GM23338 (cell line): ENCODE results near the gene AAGAB. TPM values are rescaled to one million over a fixed set of nuclear protein-coding genes. Genes with fewer than 3 reads are reported as not detected.

Source experiments
- ATAC-seq: fragments of 200-7000 bp; cut with Tn5 transposase; 3 replicates; pipeline ENCODE4 v1.9.1; 2020
- DNase-seq: peaks from one replicate; pipeline ENCODE4 v3.0.0-alpha.2; 2015; ENCODE audit warnings: low spot score
- H2AFZ ChIP-seq: fragments of 200-600 bp; sonication (generic); 2 replicates; pipeline ENCODE4 v1.8.0; 2016; ENCODE audit warnings: antibody characterized with exemption, mild to moderate bottlenecking, moderate library complexity
- H3F3A ChIP-seq: fragments of 200-600 bp; sonication (generic); replicated peaks from 2 replicates; pipeline ENCODE4 v1.8.0; 2017; ENCODE audit warnings: antibody characterized with exemption, mixed run types, low read depth
- H3K27ac ChIP-seq: fragments of 200-600 bp; sonication (generic); 2 replicates; pipeline ENCODE4 v1.6.1; 2016; ENCODE audit warnings: low read depth
- H3K27me3 ChIP-seq: fragments of 200-600 bp; sonication (generic); 2 replicates; pipeline ENCODE4 v1.8.0; 2016; ENCODE audit warnings: mild to moderate bottlenecking, mixed run types, moderate library complexity; ENCODE audit not compliant: insufficient read depth
- H3K36me3 ChIP-seq: fragments of 200-600 bp; sonication (generic); 2 replicates; pipeline ENCODE4 v1.8.0; 2016; ENCODE audit warnings: mild to moderate bottlenecking; ENCODE audit not compliant: insufficient read depth
- H3K4me1 ChIP-seq: fragments of 200-600 bp; sonication (generic); 2 replicates; pipeline ENCODE4 v1.8.0; 2016; ENCODE audit warnings: mild to moderate bottlenecking, moderate library complexity; ENCODE audit not compliant: insufficient read depth
- H3K4me2 ChIP-seq: fragments of 200-600 bp; sonication (generic); 2 replicates; pipeline ENCODE4 v1.7.1; 2017; ENCODE audit warnings: mixed run types
- H3K4me3 ChIP-seq: fragments of 200-600 bp; sonication (generic); 2 replicates; pipeline ENCODE4 v1.6.1; 2016; ENCODE audit warnings: mixed run types
- H3K79me2 ChIP-seq: fragments of 200-600 bp; sonication (generic); replicated peaks from 2 replicates; pipeline ENCODE4 v1.8.0; 2017; ENCODE audit warnings: mild to moderate bottlenecking; ENCODE audit not compliant: insufficient read depth
- H3K9me2 ChIP-seq: fragments of 200-600 bp; sonication (generic); 2 replicates; pipeline ENCODE4 v1.8.0; 2017; ENCODE audit not compliant: insufficient read depth
- H4K20me1 ChIP-seq: fragments of 200-600 bp; sonication (generic); replicated peaks from 2 replicates; pipeline ENCODE4 v1.8.0; 2017; ENCODE audit warnings: mild to moderate bottlenecking; ENCODE audit not compliant: insufficient read depth
- H3K27ac Mint-ChIP-seq: 2 replicates; pipeline ENCODE4 v1.8.0; 2020; ENCODE audit warnings: inconsistent platforms, mild to moderate bottlenecking, moderate library complexity, mixed read lengths
- H3K27me3 Mint-ChIP-seq: 3 replicates; pipeline ENCODE4 v1.8.0; 2022; ENCODE audit warnings: low read depth, mild to moderate bottlenecking, moderate library complexity, mixed read lengths, inconsistent platforms; ENCODE audit not compliant: insufficient read depth, poor library complexity
- H3K36me3 Mint-ChIP-seq: 3 replicates; pipeline ENCODE4 v1.8.0; 2021; ENCODE audit warnings: low read depth, mild to moderate bottlenecking, inconsistent platforms, moderate library complexity, mixed read lengths
- H3K4me1 Mint-ChIP-seq: 3 replicates; pipeline ENCODE4 v1.8.0; 2020; ENCODE audit warnings: mild to moderate bottlenecking, inconsistent platforms, mixed read lengths
- H3K4me3 Mint-ChIP-seq: 3 replicates; pipeline ENCODE4 v1.8.0; 2021; ENCODE audit warnings: moderate library complexity, mild to moderate bottlenecking, inconsistent platforms, mixed read lengths
- H3K9me3 Mint-ChIP-seq: 3 replicates; pipeline ENCODE4 v1.8.0; 2020; ENCODE audit warnings: moderate library complexity, mild to moderate bottlenecking, inconsistent platforms, mixed read lengths
- CREB1 ChIP-seq: fragments of 250-450 bp; sonication (Bioruptor Pico); IDR thresholded peaks from 2 replicates; pipeline ENCODE4 v1.5.0; 2020; ENCODE audit warnings: low read depth, mild to moderate bottlenecking, moderate library complexity
- NANOG ChIP-seq: IDR thresholded peaks from 2 replicates; pipeline ENCODE4 v1.6.1; 2016; ENCODE audit warnings: antibody characterized with exemption, borderline replicate concordance
- POLR2AphosphoS5 ChIP-seq: IDR thresholded peaks from 2 replicates; pipeline ENCODE4 v1.6.1; 2016; ENCODE audit warnings: antibody characterized with exemption, low read depth
- ZNF114 ChIP-seq: fragments of 250-450 bp; sonication (Bioruptor Pico); IDR thresholded peaks from 2 replicates; pipeline ENCODE4 v1.5.0; 2020; ENCODE audit warnings: mild to moderate bottlenecking, moderate library complexity
- ZNF331 ChIP-seq: fragments of 250-450 bp; sonication (Bioruptor Pico); IDR thresholded peaks from 2 replicates; pipeline ENCODE4 v1.5.0; 2020; ENCODE audit warnings: low read depth, mild to moderate bottlenecking, moderate library complexity
- polyA plus RNA-seq: library from polyadenylated mRNA; unstranded; fragments of >200 nt; fragmentation: Nextera tagmentation; extraction: Ambion mirVana; gene quantifications from 2 replicates; pipeline ENCODE4 v1.2.1, GENCODE V29; 2016
- total RNA-seq: library from RNA; depleted of rRNA; stranded (reverse); fragments of >200 nt; shearing (Covaris generic); gene quantifications from 2 replicates; pipeline ENCODE4 v1.2.3, GENCODE V29; 2014
- TF ChIP-seq, protein P1 (sequence below): fragments of 250-450 bp; sonication (Bioruptor Pico); IDR thresholded peaks from 2 replicates; pipeline ENCODE4 v1.5.0; 2020; ENCODE audit warnings: mild to moderate bottlenecking, moderate library complexity
- TF ChIP-seq, protein P2 (sequence below): IDR thresholded peaks from 2 replicates; pipeline ENCODE4 v1.6.1; 2016; ENCODE audit warnings: antibody characterized with exemption

AAGAB gene
- total and polyA plus RNA-seq, 2 experiments from 2014 or later = 20.8 to 42.8 TPM

DNA sequence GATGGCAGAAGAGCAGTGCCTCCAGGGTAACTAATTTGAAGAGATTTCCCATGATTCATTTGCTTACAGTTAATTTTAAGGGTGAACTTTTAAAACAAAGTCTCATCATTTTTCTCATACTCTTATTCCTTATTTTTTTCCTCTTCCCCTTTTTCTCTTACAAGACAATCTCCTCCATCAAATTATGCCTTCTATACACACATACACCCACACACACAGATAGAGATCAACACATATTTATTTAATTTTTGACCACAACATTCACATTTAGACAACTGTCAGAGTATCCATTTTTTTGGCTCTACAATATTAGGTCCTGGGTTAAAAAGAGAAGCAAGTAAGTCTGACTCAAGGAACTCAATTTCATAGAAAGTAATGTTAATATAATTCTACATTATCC is 37.6 kb downstream of the AAGAB start (continued):
- TF ChIP-seq, protein P1, sequence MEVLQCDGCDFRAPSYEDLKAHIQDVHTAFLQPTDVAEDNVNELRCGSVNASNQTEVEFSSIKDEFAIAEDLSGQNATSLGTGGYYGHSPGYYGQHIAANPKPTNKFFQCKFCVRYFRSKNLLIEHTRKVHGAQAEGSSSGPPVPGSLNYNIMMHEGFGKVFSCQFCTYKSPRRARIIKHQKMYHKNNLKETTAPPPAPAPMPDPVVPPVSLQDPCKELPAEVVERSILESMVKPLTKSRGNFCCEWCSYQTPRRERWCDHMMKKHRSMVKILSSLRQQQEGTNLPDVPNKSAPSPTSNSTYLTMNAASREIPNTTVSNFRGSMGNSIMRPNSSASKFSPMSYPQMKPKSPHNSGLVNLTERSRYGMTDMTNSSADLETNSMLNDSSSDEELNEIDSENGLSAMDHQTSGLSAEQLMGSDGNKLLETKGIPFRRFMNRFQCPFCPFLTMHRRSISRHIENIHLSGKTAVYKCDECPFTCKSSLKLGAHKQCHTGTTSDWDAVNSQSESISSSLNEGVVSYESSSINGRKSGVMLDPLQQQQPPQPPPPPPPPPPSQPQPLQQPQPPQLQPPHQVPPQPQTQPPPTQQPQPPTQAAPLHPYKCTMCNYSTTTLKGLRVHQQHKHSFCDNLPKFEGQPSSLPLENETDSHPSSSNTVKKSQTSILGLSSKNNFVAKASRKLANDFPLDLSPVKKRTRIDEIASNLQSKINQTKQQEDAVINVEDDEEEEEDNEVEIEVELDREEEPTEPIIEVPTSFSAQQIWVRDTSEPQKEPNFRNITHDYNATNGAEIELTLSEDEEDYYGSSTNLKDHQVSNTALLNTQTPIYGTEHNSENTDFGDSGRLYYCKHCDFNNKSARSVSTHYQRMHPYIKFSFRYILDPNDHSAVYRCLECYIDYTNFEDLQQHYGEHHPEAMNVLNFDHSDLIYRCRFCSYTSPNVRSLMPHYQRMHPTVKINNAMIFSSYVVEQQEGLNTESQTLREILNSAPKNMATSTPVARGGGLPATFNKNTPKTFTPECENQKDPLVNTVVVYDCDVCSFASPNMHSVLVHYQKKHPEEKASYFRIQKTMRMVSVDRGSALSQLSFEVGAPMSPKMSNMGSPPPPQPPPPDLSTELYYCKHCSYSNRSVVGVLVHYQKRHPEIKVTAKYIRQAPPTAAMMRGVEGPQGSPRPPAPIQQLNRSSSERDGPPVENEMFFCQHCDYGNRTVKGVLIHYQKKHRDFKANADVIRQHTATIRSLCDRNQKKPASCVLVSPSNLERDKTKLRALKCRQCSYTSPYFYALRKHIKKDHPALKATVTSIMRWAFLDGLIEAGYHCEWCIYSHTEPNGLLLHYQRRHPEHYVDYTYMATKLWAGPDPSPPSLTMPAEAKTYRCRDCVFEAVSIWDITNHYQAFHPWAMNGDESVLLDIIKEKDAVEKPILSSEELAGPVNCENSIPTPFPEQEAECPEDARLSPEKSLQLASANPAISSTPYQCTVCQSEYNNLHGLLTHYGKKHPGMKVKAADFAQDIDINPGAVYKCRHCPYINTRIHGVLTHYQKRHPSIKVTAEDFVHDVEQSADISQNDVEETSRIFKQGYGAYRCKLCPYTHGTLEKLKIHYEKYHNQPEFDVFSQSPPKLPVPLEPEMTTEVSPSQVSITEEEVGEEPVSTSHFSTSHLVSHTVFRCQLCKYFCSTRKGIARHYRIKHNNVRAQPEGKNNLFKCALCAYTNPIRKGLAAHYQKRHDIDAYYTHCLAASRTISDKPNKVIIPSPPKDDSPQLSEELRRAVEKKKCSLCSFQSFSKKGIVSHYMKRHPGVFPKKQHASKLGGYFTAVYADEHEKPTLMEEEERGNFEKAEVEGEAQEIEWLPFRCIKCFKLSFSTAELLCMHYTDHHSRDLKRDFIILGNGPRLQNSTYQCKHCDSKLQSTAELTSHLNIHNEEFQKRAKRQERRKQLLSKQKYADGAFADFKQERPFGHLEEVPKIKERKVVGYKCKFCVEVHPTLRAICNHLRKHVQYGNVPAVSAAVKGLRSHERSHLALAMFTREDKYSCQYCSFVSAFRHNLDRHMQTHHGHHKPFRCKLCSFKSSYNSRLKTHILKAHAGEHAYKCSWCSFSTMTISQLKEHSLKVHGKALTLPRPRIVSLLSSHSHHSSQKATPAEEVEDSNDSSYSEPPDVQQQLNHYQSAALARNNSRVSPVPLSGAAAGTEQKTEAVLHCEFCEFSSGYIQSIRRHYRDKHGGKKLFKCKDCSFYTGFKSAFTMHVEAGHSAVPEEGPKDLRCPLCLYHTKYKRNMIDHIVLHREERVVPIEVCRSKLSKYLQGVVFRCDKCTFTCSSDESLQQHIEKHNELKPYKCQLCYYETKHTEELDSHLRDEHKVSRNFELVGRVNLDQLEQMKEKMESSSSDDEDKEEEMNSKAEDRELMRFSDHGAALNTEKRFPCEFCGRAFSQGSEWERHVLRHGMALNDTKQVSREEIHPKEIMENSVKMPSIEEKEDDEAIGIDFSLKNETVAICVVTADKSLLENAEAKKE (CRISPR knock-in tag) = no peak
- TF ChIP-seq NANOG (no peak), POLR2AphosphoS5 (no peak), ZNF331 (CRISPR knock-in tag) (no peak), ZNF114 (CRISPR knock-in tag) (no peak), CREB1 (CRISPR knock-in tag) (no peak)
- TF ChIP-seq, protein P2, sequence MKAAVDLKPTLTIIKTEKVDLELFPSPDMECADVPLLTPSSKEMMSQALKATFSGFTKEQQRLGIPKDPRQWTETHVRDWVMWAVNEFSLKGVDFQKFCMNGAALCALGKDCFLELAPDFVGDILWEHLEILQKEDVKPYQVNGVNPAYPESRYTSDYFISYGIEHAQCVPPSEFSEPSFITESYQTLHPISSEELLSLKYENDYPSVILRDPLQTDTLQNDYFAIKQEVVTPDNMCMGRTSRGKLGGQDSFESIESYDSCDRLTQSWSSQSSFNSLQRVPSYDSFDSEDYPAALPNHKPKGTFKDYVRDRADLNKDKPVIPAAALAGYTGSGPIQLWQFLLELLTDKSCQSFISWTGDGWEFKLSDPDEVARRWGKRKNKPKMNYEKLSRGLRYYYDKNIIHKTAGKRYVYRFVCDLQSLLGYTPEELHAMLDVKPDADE = no peak

DNA sequence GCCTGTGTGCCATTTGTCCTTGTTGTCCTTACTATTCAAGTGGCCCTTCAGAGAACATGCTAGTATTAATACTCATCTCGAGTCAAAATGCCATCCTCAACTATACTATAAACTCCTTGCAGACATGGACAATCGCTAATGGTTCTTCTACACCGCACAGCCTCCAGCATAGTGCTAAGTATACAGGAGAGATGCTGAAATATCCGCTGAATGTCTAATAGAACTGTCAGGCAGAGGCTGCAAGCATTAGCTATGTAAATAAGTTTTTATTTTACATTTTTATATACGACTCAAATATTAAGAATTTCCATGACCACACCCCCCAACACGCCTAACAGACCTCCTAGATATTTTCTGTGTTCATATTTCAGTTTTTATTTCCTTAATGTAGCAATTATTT is 39.4 kb downstream of the AAGAB start:
- no peaks in the 10 kb centered on the region; the same call in 1 of the 2 replicates for H4K20me1 ChIP-seq
- no peaks in the 10 kb centered on the region for H3F3A ChIP-seq
- H3K4me1 Mint-ChIP-seq = no peaks in the 10 kb centered on the region
- H3K79me2 ChIP-seq = no peaks in the 10 kb centered on the region
- no peak overlapping the region for H3K27ac ChIP-seq
- no peaks in the 10 kb centered on the region for H3K27me3 ChIP-seq
- ATAC-seq = no peak
- H3K4me3 ChIP-seq = no peak overlapping the region
- no peak for TF ChIP-seq ZNF114 (CRISPR knock-in tag)
- TF ChIP-seq, protein P1 (CRISPR knock-in tag) = no peak
- TF ChIP-seq CREB1 (CRISPR knock-in tag) = no peak
- no peak for TF ChIP-seq ZNF331 (CRISPR knock-in tag)
- no peak overlapping the region for H3K27ac Mint-ChIP-seq
- no peak overlapping the region for H3K4me3 Mint-ChIP-seq
- DNase-seq = no peak
- no peak overlapping the region for H2AFZ ChIP-seq
- no peaks in the 10 kb centered on the region for H3K9me3 Mint-ChIP-seq
- no peaks in the 10 kb centered on the region; the same call in 2 of the 3 replicates for H3K36me3 Mint-ChIP-seq
- peaks cover 3% of the 10 kb centered on the region for H3K27me3 Mint-ChIP-seq
- no peaks in the 10 kb centered on the region; the same call in 1 of the 2 replicates for H3K9me2 ChIP-seq
- H3K4me2 ChIP-seq = no peak overlapping the region
- H3K36me3 ChIP-seq = no peaks in the 10 kb centered on the region
- H3K4me1 ChIP-seq = no peaks in the 10 kb centered on the region
